Activated CD4-positive, CD25-positive, alpha-beta regulatory T cell treated with anti-CD3 and anti-CD28 coated beads, Interleukin-2, amount 50 U/mL, for 72 hours (primary cell): ENCODE data around the gene BAG5.
A peak's percentile ranks its signal among the peaks of the same experiment; 100 is the strongest.

Experiments used
- DNase-seq: peaks from one replicate; pipeline ENCODE4 v3.0.0; 2021

The BAG5 gene

DNA sequence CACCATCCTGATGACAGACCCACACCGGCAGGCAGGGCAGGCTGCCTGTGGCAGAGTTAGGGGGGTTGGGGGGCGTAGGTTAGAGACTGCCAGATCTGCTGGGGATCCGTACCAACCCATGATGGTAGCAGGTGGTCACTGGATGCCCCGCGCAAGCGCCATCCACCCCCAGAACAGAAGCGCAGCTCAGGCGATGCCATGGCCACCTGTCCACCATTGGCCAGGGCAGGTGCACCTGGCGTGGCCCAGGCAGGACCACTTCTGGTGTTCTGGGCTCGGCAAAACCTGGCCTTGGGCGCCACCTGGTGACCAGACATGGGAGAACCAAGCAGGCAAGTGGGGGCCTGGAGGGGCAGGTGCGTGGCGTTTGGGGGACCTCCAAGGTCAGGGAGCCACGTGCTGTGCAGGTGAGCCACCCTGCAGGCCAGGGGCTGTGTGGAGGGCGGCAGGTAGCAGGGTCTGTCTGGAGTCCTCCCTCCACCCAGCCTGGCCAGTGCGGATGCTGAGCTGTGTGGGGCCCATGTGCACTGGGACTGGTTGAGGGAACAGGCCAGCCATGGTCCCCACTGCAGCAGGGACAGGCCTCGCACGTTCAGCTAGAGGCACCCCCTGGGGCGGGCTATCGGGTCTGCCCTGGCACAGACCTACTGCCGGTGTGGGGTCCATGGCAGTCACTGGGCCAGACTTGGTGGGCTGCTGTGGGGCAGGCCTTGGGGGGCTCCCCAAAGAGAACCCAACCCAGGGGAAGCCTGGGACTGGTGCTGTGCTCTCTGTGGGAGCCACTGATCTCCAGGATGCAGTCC is 15.6 kb downstream of the BAG5 start:
- peak; percentile 80 for DNase-seq

DNA sequence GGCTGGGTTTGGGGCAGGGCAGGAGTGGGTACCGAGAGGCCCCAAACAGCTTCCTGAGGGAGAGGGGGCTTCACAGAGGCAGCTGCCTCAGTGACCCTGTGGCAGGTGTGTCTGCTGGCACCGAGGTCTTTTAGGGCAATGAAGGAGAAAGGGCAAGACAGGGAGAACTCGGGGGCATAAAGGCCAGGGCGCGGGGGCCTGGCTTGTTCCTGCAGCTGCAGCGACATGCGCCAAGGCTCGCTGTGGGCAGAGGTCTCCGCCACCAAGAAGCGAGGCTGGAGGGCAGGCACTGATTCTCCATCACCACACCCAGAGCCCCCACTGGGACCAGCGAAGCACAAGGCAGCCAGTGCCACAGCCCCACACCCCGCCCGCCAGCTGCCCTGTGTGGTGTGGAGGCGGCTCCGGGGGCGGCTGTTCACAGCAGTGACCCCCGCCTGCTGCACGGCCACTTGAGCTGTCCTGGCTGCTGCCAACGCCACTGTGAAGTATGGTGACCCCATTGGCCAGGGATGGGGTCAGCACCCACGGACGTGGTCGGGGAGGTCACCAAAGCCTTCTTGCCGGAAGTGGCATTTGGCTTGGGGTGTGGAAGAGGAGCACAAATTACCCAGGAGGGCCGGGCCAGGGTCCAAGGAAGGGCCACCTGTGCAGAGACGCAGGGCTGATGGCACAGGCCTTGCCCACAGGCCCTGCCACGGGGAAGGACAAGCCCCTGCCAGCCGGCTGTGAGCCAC is 16.4 kb downstream of the BAG5 start:
- no peak for DNase-seq

DNA sequence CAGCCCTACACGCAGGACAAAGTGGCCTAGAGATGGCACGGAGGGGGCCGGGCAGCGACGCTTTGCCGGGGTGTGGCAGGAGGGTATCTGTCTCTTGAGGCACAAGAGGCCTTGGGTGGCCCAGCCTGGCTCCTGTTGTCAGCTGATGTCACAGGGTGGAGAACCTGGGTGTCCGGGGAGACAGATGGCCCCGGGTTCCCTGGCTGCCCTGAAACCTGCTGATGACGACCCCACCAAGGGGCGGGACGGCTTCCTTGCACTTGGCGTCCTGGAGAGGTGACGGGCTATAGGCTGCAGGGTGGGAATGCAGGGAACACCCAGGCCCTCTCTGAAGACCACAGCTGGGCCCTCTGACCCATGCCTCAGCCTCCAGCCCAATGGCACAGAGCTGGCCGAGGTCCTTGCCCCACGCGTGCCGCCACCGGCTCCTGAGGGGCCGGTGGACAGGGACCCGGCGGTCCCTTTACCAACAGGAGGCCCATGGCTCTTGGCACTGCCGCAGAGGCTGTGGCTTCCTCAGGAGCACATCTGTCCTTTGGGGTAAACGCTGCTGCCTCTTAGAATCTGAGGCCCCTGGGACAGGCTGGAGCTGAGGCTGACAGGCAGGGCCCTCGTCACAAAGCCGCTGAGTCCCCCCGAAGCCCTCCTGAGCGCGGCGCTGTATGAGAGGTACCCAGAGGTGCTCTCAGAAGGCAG is 17.1 kb downstream of the BAG5 start:
- no peak for DNase-seq

DNA sequence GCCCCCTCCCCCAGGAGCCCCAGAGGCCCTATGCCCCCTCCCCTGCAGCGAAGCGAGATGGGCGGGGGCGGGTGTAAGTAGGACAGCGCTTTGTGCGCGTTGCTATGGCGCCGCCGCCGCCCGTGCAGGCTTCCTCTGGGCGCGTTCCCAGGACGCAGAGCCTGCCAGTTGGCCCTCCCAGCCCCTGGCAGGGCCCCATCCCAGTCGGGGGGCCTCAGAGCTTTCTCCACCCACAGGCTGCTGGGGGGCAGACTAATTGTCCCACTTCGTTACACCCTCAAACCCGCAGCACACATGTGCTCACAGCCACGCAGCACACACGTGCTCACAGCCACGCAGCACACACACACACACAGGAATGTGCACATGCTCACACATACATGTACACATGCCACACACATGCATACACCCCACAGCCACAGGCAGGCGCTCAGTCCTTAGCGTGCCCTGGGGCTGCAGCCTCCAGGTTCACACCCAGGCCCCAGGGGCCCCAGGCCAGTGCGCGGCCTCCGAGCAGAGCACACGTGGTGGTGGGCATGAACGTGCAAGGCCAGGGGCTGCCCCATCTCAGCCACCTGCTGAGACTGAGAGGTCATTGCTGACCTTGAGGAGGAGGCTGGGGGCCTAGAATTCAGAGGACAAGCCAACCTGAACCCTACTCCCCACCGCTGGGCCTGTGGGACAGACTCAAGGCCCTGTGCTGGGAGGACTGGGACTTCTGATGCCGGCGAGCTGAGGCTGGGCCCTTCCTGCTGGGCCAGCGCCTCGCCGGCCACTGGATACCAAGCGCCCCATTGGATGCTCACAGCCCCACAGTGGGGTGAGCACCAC is 17.9 kb downstream of the BAG5 start:
- no peak for DNase-seq

DNA sequence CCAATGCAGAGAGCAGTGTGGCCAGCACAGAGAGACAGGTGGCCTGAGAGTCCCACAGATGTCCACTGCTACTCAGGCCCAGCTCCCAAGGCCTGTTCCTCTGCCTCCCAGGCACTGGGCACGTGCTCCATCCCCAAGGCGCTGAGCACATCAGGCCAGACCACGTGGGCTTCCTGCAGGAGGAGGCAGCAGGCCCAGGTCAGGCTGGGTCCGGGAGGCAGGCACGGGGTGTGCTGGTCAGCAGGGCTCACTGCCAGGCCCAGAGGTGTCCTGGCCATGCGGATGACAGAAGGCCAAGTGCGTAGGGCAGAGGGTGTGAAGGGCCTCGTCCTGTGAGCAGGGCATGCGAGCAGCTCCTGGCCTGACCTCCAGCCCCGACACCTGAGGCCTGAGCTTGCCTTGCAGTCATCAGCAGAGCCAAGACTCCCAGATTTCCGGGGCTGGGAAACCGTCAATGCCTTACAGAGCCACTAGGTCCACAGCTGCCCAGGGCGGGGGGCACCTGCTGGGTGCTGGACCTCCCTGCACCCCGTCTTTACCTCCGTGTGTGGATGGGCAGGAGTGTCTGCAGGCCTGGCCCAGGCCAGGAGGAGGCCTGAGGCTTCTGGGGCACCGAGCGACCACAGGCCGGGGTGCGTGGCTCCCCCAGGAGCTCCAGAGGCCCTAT is 18.6 kb downstream of the BAG5 start:
- no peak for DNase-seq

DNA sequence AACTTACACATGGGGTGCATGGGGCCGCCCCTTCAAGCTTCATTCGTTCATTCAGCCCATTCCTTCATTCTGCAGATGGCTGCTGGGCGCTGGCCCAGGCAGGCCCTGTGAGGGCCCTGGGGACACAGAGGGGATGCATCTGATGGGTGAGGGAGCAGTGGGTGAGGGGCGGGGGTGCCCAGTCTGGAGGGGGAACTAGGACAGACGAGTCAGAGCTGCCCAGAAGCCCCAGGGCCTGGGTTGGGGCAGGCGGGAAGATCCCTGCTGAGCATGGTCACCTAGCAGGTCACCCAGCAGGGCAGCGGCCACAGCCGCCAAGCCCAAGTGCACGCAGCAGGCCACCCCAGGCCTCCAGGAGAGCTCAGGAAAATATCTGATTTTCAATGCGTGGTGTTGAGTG is 19.3 kb downstream of the BAG5 start:
- no peak for DNase-seq

DNA sequence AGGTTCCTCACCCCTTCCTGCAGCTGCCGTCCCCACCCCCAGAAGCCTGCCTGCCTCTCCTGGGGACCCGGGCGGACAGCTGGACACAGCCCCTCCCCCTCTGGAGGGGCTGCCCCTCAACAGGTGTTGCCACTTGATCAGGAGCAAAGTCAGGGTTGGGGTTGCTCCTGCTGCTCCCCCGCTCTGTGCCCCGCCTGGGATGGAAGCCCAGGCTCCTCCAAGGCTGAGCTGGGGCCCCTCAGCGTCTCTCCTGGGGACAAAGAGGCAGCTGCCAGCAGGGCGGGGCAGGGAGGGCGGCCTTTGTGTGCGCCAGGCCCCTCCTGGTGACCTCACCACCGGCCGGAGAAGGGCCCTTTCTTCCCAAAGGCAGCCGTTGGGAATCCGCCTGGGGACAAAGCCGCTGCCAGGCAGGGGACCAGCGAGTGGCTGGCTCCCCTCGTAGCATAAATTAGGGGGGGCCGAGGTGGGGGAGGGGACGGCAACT is 19.8 kb downstream of the BAG5 start:
- DNase-seq = no peak

DNA sequence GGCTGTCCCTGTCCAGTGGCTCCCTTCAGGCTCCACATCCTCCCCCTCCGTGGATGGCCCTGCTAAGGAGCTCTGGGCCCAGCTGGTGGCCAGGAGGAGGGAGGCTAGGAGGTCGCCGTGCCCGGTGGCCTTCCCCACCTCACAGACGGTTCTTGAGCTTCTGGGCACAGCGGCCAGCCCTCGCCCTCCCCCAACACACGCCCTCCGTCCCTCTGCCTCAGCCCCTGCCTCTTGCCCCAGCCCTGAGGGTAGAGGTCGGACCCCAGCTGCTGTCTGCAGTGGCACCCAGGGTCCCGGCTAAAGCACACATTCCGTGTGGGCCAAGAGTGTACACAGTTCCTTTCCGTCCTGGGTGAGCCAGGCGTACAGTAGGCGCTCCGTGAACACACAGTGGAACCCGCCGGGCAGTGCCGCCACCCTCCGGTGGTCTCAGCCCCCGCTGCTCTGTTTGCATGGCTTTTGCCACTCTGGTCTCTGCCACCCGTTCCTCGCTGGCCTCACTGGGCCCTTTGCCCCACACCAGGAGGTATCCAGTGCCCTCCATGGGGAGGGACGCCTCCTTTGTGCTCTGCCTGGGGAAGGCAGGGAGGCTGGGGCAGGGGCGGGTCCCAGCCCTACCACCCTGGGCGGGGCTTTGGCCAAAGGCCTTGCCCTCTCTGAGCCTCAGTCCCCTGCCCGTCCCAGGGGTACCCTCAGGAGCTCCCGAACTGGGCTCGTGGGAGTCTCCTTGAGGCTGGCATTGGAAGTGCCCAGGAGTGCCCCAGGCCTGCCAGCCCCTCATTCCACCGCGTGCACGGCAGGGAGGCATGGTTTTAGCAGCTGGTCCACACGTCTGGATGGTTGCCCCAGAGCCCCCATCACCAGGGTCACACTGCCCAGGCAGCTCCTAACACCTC is 20.5 kb downstream of the BAG5 start:
- no peak for DNase-seq

DNA sequence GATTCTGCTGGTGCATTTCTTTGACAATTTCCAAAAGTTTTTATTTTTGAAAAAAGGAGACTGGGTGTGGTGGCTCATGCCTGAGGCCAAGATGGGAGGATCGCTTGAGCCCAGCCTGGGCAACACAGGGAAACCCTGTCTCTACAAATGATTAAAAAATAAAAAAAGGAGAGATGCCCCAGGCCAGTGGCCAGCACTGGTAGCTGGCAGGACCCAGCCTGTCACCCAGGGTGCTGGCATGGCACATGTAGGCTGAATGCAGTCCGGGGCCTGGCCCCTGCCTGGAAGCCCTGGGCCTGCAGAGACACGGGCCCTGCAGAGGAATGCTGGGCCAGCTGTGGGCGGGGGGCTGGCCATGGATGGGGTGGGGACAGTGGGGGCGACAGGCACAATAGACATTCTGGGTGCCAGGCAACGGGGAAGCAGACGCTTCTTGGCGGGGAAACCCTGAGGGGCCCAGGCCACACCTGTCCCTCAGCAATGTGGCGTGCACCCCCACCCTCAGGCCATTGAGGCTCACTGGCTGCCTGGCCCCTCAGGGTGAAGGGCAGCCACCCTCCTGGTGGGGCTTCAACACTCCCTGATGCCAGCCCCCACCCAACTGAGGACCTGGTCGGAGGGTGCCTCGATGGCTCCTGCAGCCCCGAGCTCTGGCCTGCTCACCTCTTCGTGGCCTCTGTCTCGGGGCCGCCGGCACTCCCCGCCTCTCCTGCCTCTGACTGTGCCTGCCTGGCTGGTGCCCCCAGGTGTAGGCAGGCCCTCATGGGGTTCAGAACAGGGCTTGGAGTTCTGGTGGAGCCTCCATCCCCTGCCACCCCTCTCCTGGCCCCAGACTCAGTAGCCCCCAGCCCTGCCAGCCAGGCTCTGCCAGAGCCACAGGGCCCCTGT is 21.4 kb downstream of the BAG5 start:
- no peak for DNase-seq

DNA sequence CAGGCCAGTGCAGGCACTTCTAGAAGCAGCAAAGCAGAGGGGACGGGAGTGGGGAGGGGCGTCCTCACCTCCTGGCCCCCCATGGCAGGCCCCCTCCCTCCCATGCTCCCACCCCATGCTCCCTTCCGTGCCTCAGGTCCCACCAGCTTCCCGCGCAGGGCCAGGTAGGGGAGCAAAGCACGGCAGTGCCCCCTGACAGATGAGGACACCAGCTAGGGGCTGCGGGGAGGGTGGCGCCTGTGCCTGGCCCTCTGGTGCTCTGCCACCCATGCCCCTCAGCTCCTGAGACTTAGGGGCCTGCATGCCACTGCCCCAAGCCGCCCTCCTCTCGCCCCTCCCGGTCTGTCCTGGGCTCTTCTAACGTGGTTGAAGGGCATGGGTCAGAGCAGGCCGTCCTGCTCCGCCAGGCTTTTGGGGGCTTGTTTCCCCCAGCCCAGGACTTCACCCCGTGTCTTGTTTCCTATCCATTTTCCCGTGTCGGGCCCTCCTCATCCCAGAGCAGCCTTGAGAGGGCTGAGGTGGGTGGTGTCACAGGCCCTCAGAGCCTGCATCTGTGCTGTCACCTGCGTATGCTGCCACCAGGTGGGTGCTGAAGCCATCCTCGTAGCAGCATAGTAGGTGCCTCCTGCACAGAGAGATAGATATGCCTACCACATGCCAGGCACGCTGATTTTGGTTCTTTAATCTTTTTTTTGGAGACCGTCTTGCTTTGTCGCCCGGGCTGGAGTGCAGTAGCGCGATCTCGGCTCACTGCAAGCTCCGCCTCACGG is 23.2 kb downstream of the BAG5 start:
- DNase-seq = no peak

DNA sequence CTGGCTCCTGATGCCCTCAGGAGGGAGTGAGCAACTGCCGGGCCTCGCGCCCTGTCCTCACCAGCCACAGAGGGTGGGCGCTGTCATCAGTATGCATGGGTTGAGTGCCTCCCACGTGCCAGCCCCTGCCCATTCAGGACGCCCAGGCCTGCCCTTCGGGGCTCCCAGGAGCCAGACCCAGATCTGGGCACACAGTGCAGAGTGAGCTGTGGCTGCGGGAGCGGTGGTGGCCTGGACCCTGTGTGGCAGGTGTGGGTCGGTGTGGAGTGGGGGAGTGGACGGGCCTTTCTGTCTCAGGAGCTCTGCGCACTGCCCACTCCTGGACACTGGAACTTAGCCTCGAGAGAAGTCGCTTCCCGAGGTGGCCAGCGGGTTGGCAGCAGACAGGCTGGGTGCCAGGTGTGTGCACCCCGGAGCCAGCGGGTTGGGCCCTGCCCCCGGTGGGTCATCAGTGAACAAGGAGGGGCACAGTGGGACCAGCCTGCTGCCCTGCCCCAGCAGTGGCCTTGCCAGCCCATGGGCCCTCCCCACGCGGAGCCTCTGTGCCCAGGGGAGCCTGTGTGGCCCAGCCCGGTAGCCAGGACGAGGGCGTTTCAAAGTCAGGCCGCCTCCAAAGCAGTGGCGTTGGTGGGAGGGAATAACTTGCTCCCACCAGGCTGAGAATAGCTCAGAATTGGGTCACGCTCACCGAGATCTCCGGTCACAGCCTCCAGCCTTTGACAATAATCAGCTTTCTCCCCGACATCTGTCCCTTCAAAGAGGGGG is 24.0 kb downstream of the BAG5 start:
- no peak for DNase-seq

DNA sequence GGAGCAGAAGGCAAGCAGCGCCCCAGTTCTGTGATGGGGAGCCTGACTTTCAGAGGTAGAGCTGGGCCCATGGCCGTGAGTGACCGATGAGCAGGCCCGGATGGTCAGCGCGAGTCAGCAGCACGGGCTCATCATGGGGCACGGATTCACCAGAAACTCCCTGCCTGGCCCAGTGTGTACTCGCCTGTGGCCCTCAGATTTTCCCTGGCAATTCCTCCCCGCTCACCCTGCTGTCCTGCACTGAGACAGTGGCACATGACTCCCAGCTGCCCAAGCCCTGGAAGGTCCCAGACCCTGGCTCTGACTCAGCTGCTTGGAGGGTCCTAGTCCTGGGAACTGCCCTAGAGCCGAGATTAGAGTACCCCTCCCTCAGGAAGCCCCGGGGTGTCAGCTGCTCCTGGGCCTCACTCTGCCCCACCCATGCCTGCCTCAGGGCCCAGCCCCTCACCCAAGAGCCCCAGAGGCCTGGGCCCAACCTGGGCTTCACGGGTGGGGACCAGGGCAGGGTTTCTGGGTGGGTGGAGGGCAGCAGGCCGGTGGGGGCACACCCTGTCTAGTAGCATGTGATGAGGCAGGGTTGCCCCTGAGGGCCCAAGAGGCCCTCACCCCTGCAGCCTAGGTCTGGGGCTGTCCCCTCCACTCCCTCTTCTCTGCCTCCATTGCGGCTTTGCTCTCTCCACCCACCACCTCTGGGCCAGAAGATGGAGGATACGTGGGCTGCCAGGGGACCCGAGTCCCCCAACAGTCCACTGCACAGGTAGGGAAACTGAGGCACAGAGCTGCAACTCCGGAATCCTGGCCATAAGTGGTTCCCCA is 25.1 kb downstream of the BAG5 start:
- DNase-seq = no peak

DNA sequence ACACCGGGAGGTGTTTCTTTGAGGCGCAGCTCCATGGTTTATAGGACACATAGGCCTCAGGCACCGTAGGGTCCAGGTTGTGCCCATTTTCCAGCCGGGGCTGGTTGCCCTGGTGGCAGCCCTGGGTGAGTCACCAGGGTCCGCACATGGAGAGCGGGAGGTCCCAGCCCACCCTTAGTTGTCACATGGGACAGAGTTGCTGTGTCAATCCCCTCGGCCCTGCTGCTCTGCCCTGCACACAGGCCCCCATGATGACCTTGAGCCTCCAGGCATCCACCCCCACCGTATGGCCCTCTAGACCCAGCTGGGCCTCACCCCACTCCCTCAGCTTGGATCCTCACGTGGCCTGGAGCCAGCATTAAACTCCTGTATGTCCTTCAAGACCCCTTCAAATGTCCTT is 25.8 kb downstream of the BAG5 start:
- DNase-seq = no peak

DNA sequence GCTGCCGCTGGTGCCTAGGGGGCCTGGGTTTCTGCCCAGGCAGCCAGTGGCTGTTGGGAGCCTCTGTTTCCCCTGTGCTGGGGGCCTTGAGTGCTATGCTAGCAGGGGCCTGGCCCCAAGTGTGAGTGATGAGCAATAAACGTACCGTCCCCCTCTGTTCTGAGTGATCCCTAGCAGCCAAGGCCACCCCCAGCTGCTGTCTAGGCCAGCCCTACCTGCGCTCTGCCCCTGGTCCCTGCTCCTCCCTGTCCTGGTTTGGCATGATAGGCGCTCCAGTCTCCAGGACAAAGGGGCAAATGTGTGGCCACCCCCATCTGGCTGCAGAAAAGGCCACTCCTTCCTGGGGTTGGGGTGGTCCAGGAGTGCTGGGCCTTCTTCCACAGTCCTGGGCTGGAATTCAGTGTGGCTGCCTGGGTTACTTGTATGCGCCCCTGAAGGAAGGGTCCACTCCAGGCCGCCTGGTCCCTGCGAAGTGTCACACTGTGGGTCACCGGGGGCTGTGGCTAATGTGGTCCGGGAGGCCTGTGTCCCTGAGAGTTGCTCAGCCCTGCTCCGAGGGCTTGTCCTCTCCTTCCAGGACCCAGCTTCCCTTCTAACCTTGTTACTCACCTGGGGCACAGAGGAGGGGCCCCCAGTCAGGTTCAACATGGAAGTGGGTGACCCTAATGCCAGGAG is 26.4 kb downstream of the BAG5 start:
- no peak for DNase-seq

DNA sequence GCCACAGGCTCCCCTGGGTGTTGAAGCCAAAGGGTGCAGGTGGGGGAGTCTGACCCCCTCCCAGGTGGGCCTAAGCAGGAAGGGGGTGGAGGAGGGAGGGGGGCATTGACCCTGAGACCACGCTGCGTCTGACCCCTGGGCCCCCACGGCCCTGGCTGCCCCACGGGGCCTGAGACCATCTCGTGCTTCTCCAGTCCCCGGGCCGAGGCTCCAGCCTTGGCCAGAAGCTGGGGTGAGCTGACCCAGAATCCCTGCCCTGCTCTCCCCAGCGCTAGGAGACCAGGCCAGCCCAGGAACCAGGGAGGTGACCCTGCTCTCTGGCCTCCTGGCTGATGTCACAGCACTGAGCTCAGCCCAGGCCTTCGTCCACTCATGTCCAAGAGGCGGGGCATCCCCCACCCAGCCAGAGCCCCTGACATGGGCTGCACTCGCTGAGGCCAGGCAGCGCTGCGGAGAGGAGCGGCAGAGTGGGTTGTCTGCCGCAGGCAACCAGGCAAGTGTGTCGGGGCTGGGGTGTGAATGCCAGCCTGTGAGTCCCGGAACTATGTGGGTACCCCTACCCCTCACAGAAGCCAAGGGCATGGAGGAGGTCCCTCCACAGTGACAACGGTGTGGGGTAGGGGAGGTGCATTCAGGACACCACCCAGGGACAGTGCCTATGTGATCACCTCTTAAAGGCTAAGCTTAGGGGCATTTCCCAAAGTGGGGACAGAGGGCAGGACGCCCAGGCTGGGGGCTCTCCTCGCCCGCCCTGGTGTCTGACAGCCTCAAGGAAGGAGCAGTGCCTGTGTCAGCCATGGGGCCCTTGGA is 27.2 kb downstream of the BAG5 start:
- DNase-seq = no peak

DNA sequence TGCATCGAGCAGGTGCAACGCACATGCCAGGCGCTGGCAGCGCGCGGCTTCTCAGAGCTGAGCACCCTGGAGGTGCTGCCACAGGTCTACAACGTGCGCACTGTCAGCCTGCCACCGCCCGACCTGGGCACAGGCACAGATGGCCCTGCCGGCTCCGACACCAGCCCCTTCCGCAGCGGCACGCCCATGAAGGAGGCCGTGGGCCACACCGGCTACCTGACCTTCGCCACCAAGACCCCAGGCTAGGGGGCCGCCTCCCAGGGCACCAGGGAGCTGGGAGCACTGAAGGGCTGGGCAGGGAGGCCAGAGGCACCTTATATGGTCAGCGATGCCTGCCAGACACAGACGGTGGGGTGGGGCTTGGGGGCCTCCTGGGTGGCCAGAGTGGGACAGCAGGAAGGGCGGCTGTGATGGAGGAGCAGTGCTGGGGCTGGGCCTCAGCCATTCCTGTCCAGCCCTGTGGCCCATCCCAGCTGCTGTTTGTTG is 27.8 kb downstream of the BAG5 start:
- no peak for DNase-seq
